SU-DHL-6 (cell line): ENCODE results near the gene NFIA.

Experiments used
- H2AFZ ChIP-seq: fragments of 200-600 bp; sonication (generic); 2 replicates; pipeline ENCODE4 v1.6.1; 2014; ENCODE audit warnings: low read depth, mild to moderate bottlenecking, moderate library complexity, mixed read lengths, antibody characterized with exemption, low read length; ENCODE audit not compliant: severe bottlenecking
- H3F3A ChIP-seq: fragments of 200-600 bp; shearing (Covaris generic); 2 replicates; pipeline ENCODE4 v1.6.0; 2016; ENCODE audit warnings: antibody characterized with exemption, mild to moderate bottlenecking; ENCODE audit not compliant: insufficient read depth
- H3K27ac ChIP-seq: fragments of 200-600 bp; sonication (generic); 2 replicates; pipeline ENCODE4 v1.5.1; 2016; ENCODE audit warnings: low read depth, mild to moderate bottlenecking, low read length, moderate library complexity, mixed read lengths
- H3K27me3 ChIP-seq: fragments of 200-600 bp; sonication (generic), shearing (Covaris generic); 2 replicates; pipeline ENCODE4 v1.6.0; 2014; ENCODE audit warnings: mild to moderate bottlenecking, low read length
- H3K36me3 ChIP-seq: fragments of 200-600 bp; sonication (generic); 2 replicates; pipeline ENCODE4 v1.6.1; 2014; ENCODE audit warnings: mild to moderate bottlenecking, low read length, mixed read lengths
- H3K4me2 ChIP-seq: fragments of 300-600, 200-600 bp; shearing (Covaris generic), sonication (generic); 2 replicates; pipeline ENCODE4 v1.6.0; 2014; ENCODE audit warnings: low read length, low read depth, mild to moderate bottlenecking; ENCODE audit not compliant: poor library complexity, severe bottlenecking
- H3K4me3 ChIP-seq: fragments of 200-600 bp; sonication (generic); 2 replicates; pipeline ENCODE4 v1.5.1; 2014; ENCODE audit warnings: antibody characterized with exemption, low read length, mild to moderate bottlenecking, mixed read lengths; ENCODE audit not compliant: insufficient read depth, poor library complexity, severe bottlenecking
- H3K79me2 ChIP-seq: fragments of 200-600 bp; sonication (generic); 2 replicates; pipeline ENCODE4 v1.6.1; 2014; ENCODE audit warnings: mild to moderate bottlenecking, low read length, moderate library complexity; ENCODE audit not compliant: insufficient read depth
- H3K9ac ChIP-seq: fragments of 200-600 bp; sonication (generic); 2 replicates; pipeline ENCODE4 v1.7.0; 2014; ENCODE audit warnings: mild to moderate bottlenecking, low read length
- H3K9me2 ChIP-seq: fragments of 200-600 bp; sonication (generic); replicated peaks from 2 replicates; pipeline ENCODE4 v1.6.1; 2014; ENCODE audit warnings: low read length; ENCODE audit not compliant: insufficient read depth
- H3K9me3 ChIP-seq: fragments of 200-600 bp; sonication (generic); 2 replicates; pipeline ENCODE4 v1.6.1; 2014; ENCODE audit warnings: low read length, mixed read lengths; ENCODE audit not compliant: insufficient read depth
- H4K20me1 ChIP-seq: fragments of 200-600 bp; sonication (generic); 2 replicates; pipeline ENCODE4 v1.6.1; 2014; ENCODE audit warnings: low read depth, mild to moderate bottlenecking, antibody characterized with exemption, low read length, moderate library complexity, mixed read lengths
- CTCF ChIP-seq: fragments of 200-600 bp; sonication (generic); IDR thresholded peaks from one replicate; pipeline ENCODE4 v1.5.1; 2017; ENCODE audit warnings: antibody characterized with exemption, mild to moderate bottlenecking, low read length, moderate library complexity; ENCODE audit not compliant: insufficient read depth, poor library complexity, severe bottlenecking
- EZH2phosphoT487 ChIP-seq: fragments of 200-600 bp; sonication (generic), shearing (Covaris generic); conservative IDR thresholded peaks from 2 replicates; pipeline ENCODE4 v1.6.1; 2018; ENCODE audit warnings: mild to moderate bottlenecking, antibody characterized with exemption, low read length, moderate library complexity, mixed read lengths

Gene NFIA

DNA sequence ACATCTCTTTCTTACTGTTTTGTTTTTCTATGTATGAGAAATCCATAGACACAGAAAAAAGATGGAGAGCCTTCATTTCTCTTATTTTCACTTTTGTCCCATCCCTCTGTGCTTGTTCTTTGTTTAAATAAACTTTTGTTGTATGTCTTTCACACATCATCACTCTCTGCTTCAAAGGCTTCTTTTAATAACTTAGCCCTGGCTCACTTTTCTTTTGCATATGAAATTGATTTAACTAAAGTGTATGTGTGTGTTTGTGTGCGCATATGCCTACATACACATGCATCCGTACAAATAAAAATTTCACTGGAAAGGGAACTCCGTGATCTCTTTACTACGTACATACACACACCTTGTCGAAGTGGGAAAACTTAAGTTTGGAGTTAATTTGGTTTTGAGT is 168.6 kb downstream of the NFIA start:
- no peak overlapping the region for H3K4me2 ChIP-seq
- H3F3A ChIP-seq: no peaks in the 10 kb centered on the region

DNA sequence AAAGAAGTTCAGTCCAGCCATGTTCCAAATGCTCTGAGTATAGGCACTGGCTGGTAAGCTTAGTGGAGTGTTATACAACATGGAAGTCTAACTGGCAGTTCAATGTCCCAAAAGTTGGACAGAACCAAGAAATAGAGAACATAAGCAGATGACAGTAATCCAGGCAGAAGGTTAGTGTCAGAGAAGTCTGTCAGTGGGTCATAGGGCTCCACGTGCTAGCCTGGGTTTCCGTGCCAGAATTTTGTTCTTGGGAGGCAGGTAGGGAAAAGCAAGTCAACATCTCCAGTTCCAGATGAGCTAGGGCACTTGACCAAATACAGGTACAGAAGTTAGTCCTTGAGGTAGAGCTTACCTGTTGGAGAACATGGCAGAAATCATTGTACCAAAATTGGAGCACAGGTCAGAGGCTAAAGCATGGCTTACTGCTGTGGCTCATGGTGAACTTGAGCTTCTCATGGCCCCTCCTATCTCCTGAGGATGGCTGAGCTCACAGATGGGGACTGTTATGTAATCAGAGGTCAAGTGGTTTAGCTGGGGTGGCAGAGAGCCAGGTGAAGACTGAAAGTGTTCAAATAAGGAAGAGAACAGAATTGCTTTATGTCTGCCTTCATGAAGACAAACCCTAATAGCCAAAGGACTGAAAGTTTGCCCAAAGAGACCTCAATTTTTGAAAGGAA is 170.8 kb downstream of the NFIA start:
- Histone ChIP-seq H3K4me3 (no peak overlapping the region), H3F3A (no peaks in the 10 kb centered on the region), H3K27me3 (no peaks in the 10 kb centered on the region), H3K79me2 (no peaks in the 10 kb centered on the region), H4K20me1 (0 out of 2 replicates have a peak, but pooled peaks cover 4% of the 10 kb centered on the region), H3K36me3 (no peaks in the 10 kb centered on the region), H3K27ac (no peak overlapping the region), H3K9me3 (no peaks in the 10 kb centered on the region), H2AFZ (no peak overlapping the region), H3K9ac (no peak overlapping the region), H3K9me2 (no peaks in the 10 kb centered on the region), H3K4me2 (no peak overlapping the region)
- no peak for TF ChIP-seq EZH2phosphoT487
- TF ChIP-seq CTCF: no peak

More for the DNA sequence above, 168.6 kb downstream of the NFIA start:
- Histone ChIP-seq H3K9me2 (no peaks in the 10 kb centered on the region), H4K20me1 (0 out of 2 replicates have a peak, but pooled peaks cover 4% of the 10 kb centered on the region), H3K4me3 (no peak overlapping the region), H3K9me3 (no peaks in the 10 kb centered on the region), H3K9ac (no peak overlapping the region), H3K27me3 (no peaks in the 10 kb centered on the region), H3K27ac (no peak overlapping the region), H3K36me3 (no peaks in the 10 kb centered on the region), H2AFZ (no peak overlapping the region), H3K79me2 (no peaks in the 10 kb centered on the region)
- TF ChIP-seq EZH2phosphoT487: no peak
- no peak for TF ChIP-seq CTCF

DNA sequence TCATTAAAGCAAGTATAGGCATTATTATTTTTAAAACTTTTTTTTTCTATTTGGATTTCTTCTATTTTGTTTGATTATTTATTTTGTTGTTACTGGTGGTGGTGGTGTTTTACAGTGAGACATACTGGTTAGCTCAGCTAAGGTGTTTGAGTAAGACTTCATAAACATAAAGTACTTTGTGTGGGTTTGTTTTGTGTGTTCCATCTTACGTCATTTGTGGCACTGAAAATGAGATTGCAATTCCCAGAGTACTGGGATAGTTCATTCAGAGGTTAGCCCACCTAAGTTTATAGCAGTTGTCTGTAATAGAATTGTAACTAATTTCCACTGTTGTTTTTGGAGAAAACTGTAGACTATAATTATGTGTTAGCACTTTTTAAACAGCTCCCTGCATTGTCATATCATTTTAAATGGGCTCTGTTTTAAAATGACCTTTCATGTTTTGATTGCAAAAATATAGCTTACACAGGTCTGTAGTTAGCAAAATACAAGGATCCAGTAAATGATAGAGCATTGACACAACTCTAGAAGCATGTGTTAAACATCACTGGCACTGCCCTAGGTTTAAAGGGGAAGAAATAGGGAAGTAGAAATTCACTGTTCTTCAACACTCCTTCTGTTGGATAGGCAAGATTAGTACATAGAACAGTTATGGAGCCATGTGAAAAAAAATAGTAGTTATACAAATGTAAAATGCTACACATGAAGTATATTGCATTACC is 171.7 kb downstream of the NFIA start:
- Histone ChIP-seq H3K9me2 (no peaks in the 10 kb centered on the region), H3K27me3 (no peaks in the 10 kb centered on the region), H3F3A (no peaks in the 10 kb centered on the region), H2AFZ (no peak overlapping the region), H3K79me2 (no peaks in the 10 kb centered on the region), H3K36me3 (no peaks in the 10 kb centered on the region), H3K4me2 (no peak overlapping the region), H3K9ac (no peak overlapping the region), H3K4me3 (no peak overlapping the region), H4K20me1 (0 out of 2 replicates have a peak, but pooled peaks cover 4% of the 10 kb centered on the region), H3K27ac (no peak overlapping the region), H3K9me3 (no peaks in the 10 kb centered on the region)
- TF ChIP-seq CTCF: no peak
- no peak for TF ChIP-seq EZH2phosphoT487
